ENCODE results near the gene PRKCA.

The PRKCA gene

GRCh38 chr17:66517336-66518009, 215.1 kb downstream of the PRKCA start:
- no peak for DNase-seq (ENCODE audit: low read depth in 3 of 3)

- no peak for DNase-seq (ENCODE audit: low read depth in 3 of 3)
Measured at GRCh38 chr17:66518108-66518507, 215.7 kb downstream of the PRKCA start.

GRCh38 chr17:66518677-66519076, 216.3 kb downstream of the PRKCA start:
- DNase-seq (ENCODE audit: low read depth in 3 of 3): no peak

GRCh38 chr17:66519154-66519553, 216.7 kb downstream of the PRKCA start:
- no peak for DNase-seq (ENCODE audit: low read depth in 3 of 3)

GRCh38 chr17:66520999-66521398, 218.6 kb downstream of the PRKCA start:
- no peak for DNase-seq (ENCODE audit: low read depth in 3 of 3)

- no peak for DNase-seq (ENCODE audit: low read depth in 3 of 3)
Measured at GRCh38 chr17:66522591-66523272, 220.3 kb downstream of the PRKCA start.

GRCh38 chr17:66523378-66524200, 221.2 kb downstream of the PRKCA start:
- no peak for DNase-seq (ENCODE audit: low read depth in 3 of 3)

- DNase-seq (ENCODE audit: low read depth in 3 of 3): no peak
Measured at GRCh38 chr17:66524877-66525276, 222.5 kb downstream of the PRKCA start.

GRCh38 chr17:66525338-66525737, 222.9 kb downstream of the PRKCA start:
- DNase-seq (ENCODE audit: low read depth in 3 of 3): no peak

- DNase-seq (ENCODE audit: low read depth in 3 of 3): no peak
Measured at GRCh38 chr17:66526827-66527226, 224.4 kb downstream of the PRKCA start.

- no peak for DNase-seq (ENCODE audit: low read depth in 3 of 3)
Measured at GRCh38 chr17:66527335-66527734, 224.9 kb downstream of the PRKCA start.

- DNase-seq (ENCODE audit: low read depth in 3 of 3): no peak
Measured at GRCh38 chr17:66531851-66532295, 229.5 kb downstream of the PRKCA start.

GRCh38 chr17:66533572-66533971, 231.2 kb downstream of the PRKCA start:
- DNase-seq (ENCODE audit: low read depth in 3 of 3): no peak

GRCh38 chr17:66533986-66534385, 231.6 kb downstream of the PRKCA start:
- DNase-seq (ENCODE audit: low read depth in 3 of 3): no peak

- DNase-seq (ENCODE audit: low read depth in 3 of 3): no peak
Measured at GRCh38 chr17:66535611-66536010, 233.2 kb downstream of the PRKCA start.

- DNase-seq (ENCODE audit: low read depth in 3 of 3): no peak
Measured at GRCh38 chr17:66537502-66537901, 235.1 kb downstream of the PRKCA start.

- DNase-seq (ENCODE audit: low read depth in 3 of 3): no peak
Measured at GRCh38 chr17:66538776-66539175, 236.4 kb downstream of the PRKCA start.

GRCh38 chr17:66540131-66540781, 237.8 kb downstream of the PRKCA start:
- DNase-seq (ENCODE audit: low read depth in 3 of 3): no peak

GRCh38 chr17:66541461-66542128, 239.2 kb downstream of the PRKCA start:
- no peak for DNase-seq (ENCODE audit: low read depth in 3 of 3)

GRCh38 chr17:66542129-66542966, 239.9 kb downstream of the PRKCA start:
- no peak for DNase-seq (ENCODE audit: low read depth in 3 of 3)

Measured in stimulated activated CD4-positive, alpha-beta T cell treated with anti-CD3 and anti-CD28 coated beads, TNF-alpha, amount 100 ng/mL, for 48 hours (primary cell).